Loucy (cell line): ENCODE data around the gene CRYL1.

Source experiments
- H2AFZ ChIP-seq: fragments of 200-600 bp; sonication (generic); 2 replicates; pipeline ENCODE4 v1.6.0; 2016; ENCODE audit warnings: antibody characterized with exemption, mild to moderate bottlenecking, low read length, moderate library complexity
- H3F3A ChIP-seq: fragments of 200-600 bp; 2 replicates; pipeline ENCODE4 v1.6.0; 2016; ENCODE audit warnings: antibody characterized with exemption, low read depth, mild to moderate bottlenecking
- H3K27me3 ChIP-seq: fragments of 200-600 bp; sonication (generic); 2 replicates; pipeline ENCODE4 v1.6.1; 2014; ENCODE audit warnings: low read length, mild to moderate bottlenecking; ENCODE audit not compliant: insufficient read depth, poor library complexity, severe bottlenecking
- H3K36me3 ChIP-seq: fragments of 200-600 bp; sonication (generic); 2 replicates; pipeline ENCODE4 v1.6.1; 2016; ENCODE audit warnings: low read length; ENCODE audit not compliant: insufficient read depth
- H3K4me1 ChIP-seq: fragments of 200-600 bp; sonication (generic); 2 replicates; pipeline ENCODE4 v1.5.1; 2014; ENCODE audit warnings: low read length, mild to moderate bottlenecking; ENCODE audit not compliant: insufficient read depth, poor library complexity, severe bottlenecking
- H3K4me2 ChIP-seq: fragments of 200-600 bp; sonication (generic); 2 replicates; pipeline ENCODE4 v1.6.0; 2014; ENCODE audit warnings: antibody characterized with exemption, low read length, low read depth, mild to moderate bottlenecking; ENCODE audit not compliant: poor library complexity, severe bottlenecking
- H3K4me3 ChIP-seq: fragments of 200-600 bp; sonication (generic); 2 replicates; pipeline ENCODE4 v1.5.1; 2014; ENCODE audit warnings: low read length, mild to moderate bottlenecking, mixed read lengths; ENCODE audit not compliant: poor library complexity, severe bottlenecking
- H3K79me2 ChIP-seq: fragments of 200-600 bp; sonication (generic); 2 replicates; pipeline ENCODE4 v1.6.1; 2014; ENCODE audit warnings: low read length; ENCODE audit not compliant: insufficient read depth
- H3K9ac ChIP-seq: fragments of 200-600 bp; sonication (generic); 2 replicates; pipeline ENCODE4 v1.6.0; 2014; ENCODE audit warnings: mild to moderate bottlenecking, low read depth, low read length, moderate library complexity; ENCODE audit not compliant: poor library complexity, severe bottlenecking
- H3K9me2 ChIP-seq: fragments of 200-600 bp; sonication (generic); replicated peaks from 2 replicates; pipeline ENCODE4 v1.6.1; 2016; ENCODE audit warnings: low read depth, low read length, mixed read lengths
- H3K9me3 ChIP-seq: fragments of 200-600 bp; sonication (generic); 2 replicates; pipeline ENCODE4 v1.6.1; 2014; ENCODE audit warnings: mild to moderate bottlenecking, antibody characterized with exemption, low read length, low read depth; ENCODE audit not compliant: insufficient read depth
- H4K20me1 ChIP-seq: fragments of 200-600 bp; sonication (generic); 2 replicates; pipeline ENCODE4 v1.6.0; 2014; ENCODE audit warnings: antibody characterized with exemption, low read length, mild to moderate bottlenecking; ENCODE audit not compliant: insufficient read depth, poor library complexity, severe bottlenecking
- CTCF ChIP-seq: fragments of 200-600 bp; sonication (generic); conservative IDR thresholded peaks from 2 replicates; pipeline ENCODE4 v1.5.1; 2014; ENCODE audit warnings: mild to moderate bottlenecking, antibody characterized with exemption, low read length
- EZH2phosphoT487 ChIP-seq: fragments of 200-600 bp; IDR thresholded peaks from 2 replicates; pipeline ENCODE4 v1.6.1; 2018; ENCODE audit warnings: antibody characterized with exemption, mild to moderate bottlenecking, moderate library complexity, borderline replicate concordance

CRYL1 gene

GRCh38 chr13:20399961-20400360 is 125.7 kb downstream of the CRYL1 start:
- Histone ChIP-seq H3K4me3 (no peak overlapping the region), H3K27me3 (no peaks in the 10 kb centered on the region), H3K9me2 (no peaks in the 10 kb centered on the region), H3K79me2 (no peaks in the 10 kb centered on the region), H3K4me2 (no peak overlapping the region), H3K9ac (no peak overlapping the region), H3K4me1 (peaks cover 14% of the 10 kb centered on the region), H3K36me3 (no peaks in the 10 kb centered on the region), H3F3A (no peaks in the 10 kb centered on the region), H4K20me1 (no peaks in the 10 kb centered on the region), H2AFZ (no peak overlapping the region), H3K9me3 (no peaks in the 10 kb centered on the region)
- TF ChIP-seq EZH2phosphoT487 (no peak), CTCF (no peak)

- no peak overlapping the region for H3K9ac ChIP-seq
- peaks cover 14% of the 10 kb centered on the region for H3K4me1 ChIP-seq
- H3K9me2 ChIP-seq, result no peaks in the 10 kb centered on the region
- no peaks in the 10 kb centered on the region for H3K9me3 ChIP-seq
- H3K4me2 ChIP-seq, result no peak overlapping the region
- H4K20me1 ChIP-seq, result no peaks in the 10 kb centered on the region
- no peaks in the 10 kb centered on the region for H3F3A ChIP-seq
- H3K79me2 ChIP-seq, result no peaks in the 10 kb centered on the region
- no peak overlapping the region for H3K4me3 ChIP-seq
- TF ChIP-seq EZH2phosphoT487, result no peak
- TF ChIP-seq CTCF, result no peak
- H3K36me3 ChIP-seq, result no peaks in the 10 kb centered on the region
- no peaks in the 10 kb centered on the region for H3K27me3 ChIP-seq
- H2AFZ ChIP-seq, result no peak overlapping the region
Observed at GRCh38 chr13:20399515-20399914, 126.1 kb downstream of the CRYL1 start.

- peaks cover 14% of the 10 kb centered on the region for H3K4me1 ChIP-seq
- TF ChIP-seq EZH2phosphoT487, result no peak
- no peak for TF ChIP-seq CTCF
- no peak overlapping the region for H3K4me2 ChIP-seq
- no peak overlapping the region for H3K9ac ChIP-seq
- H3K27me3 ChIP-seq, result no peaks in the 10 kb centered on the region
- H3K9me3 ChIP-seq, result no peaks in the 10 kb centered on the region
- no peaks in the 10 kb centered on the region for H3K79me2 ChIP-seq
- no peaks in the 10 kb centered on the region for H4K20me1 ChIP-seq
- no peaks in the 10 kb centered on the region for H3K9me2 ChIP-seq
- no peaks in the 10 kb centered on the region for H3F3A ChIP-seq
- no peak overlapping the region for H3K4me3 ChIP-seq
- no peak overlapping the region for H2AFZ ChIP-seq
- H3K36me3 ChIP-seq, result no peaks in the 10 kb centered on the region
Observed at GRCh38 chr13:20398459-20398858, 127.2 kb downstream of the CRYL1 start.
